SKM-1 treated with dmso at 0.1 percent for 144 hours (cell line): ENCODE results near the gene ING3.
A peak's percentile ranks its signal among the peaks of the same experiment; 100 is the strongest.
"Not testable (repeated sequence)": the region's sequence is repeated elsewhere in the genome, so short reads cannot be mapped to it uniquely, and the experiment has no call there.

Experiments
- DNase-seq: peaks from one replicate; lab custom pipeline; 2025; ENCODE audit not compliant: unreplicated experiment; lab: John Stamatoyannopoulos, UW

The ING3 gene

GRCh38 chr7:120949998-120950538 lies 509 bp upstream of the ING3 start:
- no peak for DNase-seq

- DNase-seq: no peak
Measured at GRCh38 chr7:120951309-120951699, 727 bp downstream of the ING3 start.

GRCh38 chr7:120951826-120952225 lies 1.2 kb downstream of the ING3 start:
- no peak for DNase-seq

- no peak for DNase-seq
Measured at GRCh38 chr7:120955577-120956149, 5.1 kb downstream of the ING3 start.

- no peak for DNase-seq
Measured at GRCh38 chr7:120959929-120960484, 9.4 kb downstream of the ING3 start.

- no peak for DNase-seq
Measured at GRCh38 chr7:120960714-120961113, 10.1 kb downstream of the ING3 start.

- DNase-seq: no peak
Measured at GRCh38 chr7:120961638-120962173, 11.1 kb downstream of the ING3 start.

GRCh38 chr7:120964088-120964487 lies 13.5 kb downstream of the ING3 start:
- no peak for DNase-seq

- no peak for DNase-seq
Measured at GRCh38 chr7:120966961-120967360, 16.4 kb downstream of the ING3 start.

- DNase-seq: no peak
Measured at GRCh38 chr7:120973849-120974248, 23.3 kb downstream of the ING3 start.

GRCh38 chr7:120979765-120980499 lies 29.4 kb downstream of the ING3 start:
- DNase-seq: no peak

- no peak for DNase-seq
Measured at GRCh38 chr7:120981117-120981516, 30.5 kb downstream of the ING3 start.

GRCh38 chr7:120981888-120982615 lies 31.5 kb downstream of the ING3 start:
- no peak for DNase-seq

GRCh38 chr7:120983592-120983991 lies 33.0 kb downstream of the ING3 start:
- not testable (repeated sequence) for DNase-seq

GRCh38 chr7:120984406-120984805 lies 33.8 kb downstream of the ING3 start:
- DNase-seq: no peak

- no peak for DNase-seq
Measured at GRCh38 chr7:120985130-120985758, 34.7 kb downstream of the ING3 start.

GRCh38 chr7:120985839-120986238 lies 35.3 kb downstream of the ING3 start:
- DNase-seq: no peak

- no peak for DNase-seq
Measured at GRCh38 chr7:120986650-120987049, 36.1 kb downstream of the ING3 start.

GRCh38 chr7:120987280-120987679 lies 36.7 kb downstream of the ING3 start:
- DNase-seq: no peak

GRCh38 chr7:120987683-120988590 lies 37.4 kb downstream of the ING3 start:
- DNase-seq: peak; percentile 80
